ENCODE results near the gene STARD7. TPM values are rescaled to one million over a fixed set of nuclear protein-coding genes. Genes with fewer than 3 reads are reported as not detected.

Gene STARD7
- total and polyA plus RNA-seq, 2 donors (not counting 3 experiments of a cell fraction or from before 2014, with no cell fraction given), result 61.2 to 132 TPM

DNA sequence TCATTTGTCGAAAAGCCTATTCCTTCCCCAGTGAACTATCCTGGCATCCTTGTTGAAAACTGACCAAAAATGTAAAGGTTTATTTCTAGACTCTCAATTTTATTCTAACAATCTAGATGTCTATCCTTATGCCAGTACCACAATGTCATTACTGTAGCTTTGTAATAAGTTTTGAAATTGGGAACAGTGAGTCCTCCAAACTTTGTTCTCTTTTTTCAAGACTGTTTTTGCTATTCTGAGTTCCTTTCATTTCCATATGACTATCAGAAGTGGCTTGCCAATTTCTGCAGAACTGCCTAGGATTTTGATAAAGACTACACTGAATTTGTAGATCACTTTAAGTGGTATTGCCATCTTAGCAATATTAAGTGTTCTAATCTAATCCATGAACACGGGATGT, 9.7 kb downstream of the STARD7 start:
- no peaks in the 10 kb centered on the region for H3K27me3 ChIP-seq (ENCODE audit: control insufficient read depth in 2 of 2, insufficient read depth in 2 of 2, low read length in 2 of 2)
- ChIA-PET POLR2A (interaction anchor here (1.0 kb wide), 1 partner anchor 10 kb away, joined by 3 read pairs; the partner anchor contains the start of gene STARD7), CTCF (interaction anchor here (0.8 to 1.4 kb wide), 4 partner anchors 10 to 67 kb away, joined by 3 to 4 read pairs (median 4); partner anchors contain the start of genes CIAO1, STARD7 and TMEM127)
- no peak overlapping the region for H3K9ac ChIP-seq (replicated peaks; ENCODE audit: extremely low read depth, insufficient read depth, low read length)
- H3K4me2 ChIP-seq (ENCODE audit: insufficient read depth, low read length), result no peak overlapping the region
- no peak for FAIRE-seq
- DNase-seq (ENCODE audit: low read depth, low spot score), result no peak
- no peaks in the 10 kb centered on the region for H3K9me3 ChIP-seq (replicated peaks; ENCODE audit: control insufficient read depth, insufficient read depth, low read length)
- no peak for TF ChIP-seq MYC (IDR thresholded peaks at IDR 0.05; ENCODE audit: low read depth, low read length)
- TF ChIP-seq POLR2AphosphoS5 (IDR thresholded peaks at IDR 0.05; ENCODE audit: insufficient read depth, low read depth, low read length), result no peak
- no peak for TF ChIP-seq FOS (IDR thresholded peaks at IDR 0.05; ENCODE audit: borderline replicate concordance, insufficient read depth, low read length)
- no peak for TF ChIP-seq POLR2A (IDR thresholded peaks at IDR 0.05; ENCODE audit: low read depth, low read length)
- no peak for TF ChIP-seq JUN (IDR thresholded peaks at IDR 0.05; ENCODE audit: borderline replicate concordance, insufficient read depth, insufficient read length, low read depth)
- TF ChIP-seq, protein P1, sequence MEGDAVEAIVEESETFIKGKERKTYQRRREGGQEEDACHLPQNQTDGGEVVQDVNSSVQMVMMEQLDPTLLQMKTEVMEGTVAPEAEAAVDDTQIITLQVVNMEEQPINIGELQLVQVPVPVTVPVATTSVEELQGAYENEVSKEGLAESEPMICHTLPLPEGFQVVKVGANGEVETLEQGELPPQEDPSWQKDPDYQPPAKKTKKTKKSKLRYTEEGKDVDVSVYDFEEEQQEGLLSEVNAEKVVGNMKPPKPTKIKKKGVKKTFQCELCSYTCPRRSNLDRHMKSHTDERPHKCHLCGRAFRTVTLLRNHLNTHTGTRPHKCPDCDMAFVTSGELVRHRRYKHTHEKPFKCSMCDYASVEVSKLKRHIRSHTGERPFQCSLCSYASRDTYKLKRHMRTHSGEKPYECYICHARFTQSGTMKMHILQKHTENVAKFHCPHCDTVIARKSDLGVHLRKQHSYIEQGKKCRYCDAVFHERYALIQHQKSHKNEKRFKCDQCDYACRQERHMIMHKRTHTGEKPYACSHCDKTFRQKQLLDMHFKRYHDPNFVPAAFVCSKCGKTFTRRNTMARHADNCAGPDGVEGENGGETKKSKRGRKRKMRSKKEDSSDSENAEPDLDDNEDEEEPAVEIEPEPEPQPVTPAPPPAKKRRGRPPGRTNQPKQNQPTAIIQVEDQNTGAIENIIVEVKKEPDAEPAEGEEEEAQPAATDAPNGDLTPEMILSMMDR (IDR thresholded peaks at IDR 0.05; ENCODE audit: extremely low read depth in 1 of 2, insufficient read depth in 1 of 2, low read depth in 1 of 2, low read length in 2 of 2), result no peak
- TF ChIP-seq EZH2 (IDR thresholded peaks at IDR 0.05; ENCODE audit: borderline replicate concordance, low read depth, low read length, severe bottlenecking), result no peak
- TF ChIP-seq, protein P2, sequence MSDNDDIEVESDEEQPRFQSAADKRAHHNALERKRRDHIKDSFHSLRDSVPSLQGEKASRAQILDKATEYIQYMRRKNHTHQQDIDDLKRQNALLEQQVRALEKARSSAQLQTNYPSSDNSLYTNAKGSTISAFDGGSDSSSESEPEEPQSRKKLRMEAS (IDR thresholded peaks at IDR 0.05; ENCODE audit: insufficient read depth, insufficient read length), result no peak
- no peak for TF ChIP-seq GATA2 (IDR thresholded peaks at IDR 0.05; ENCODE audit: insufficient read depth, insufficient read length, low read depth, low read length)
- H4K20me1 ChIP-seq (replicated peaks; ENCODE audit: control insufficient read depth, extremely low read depth, insufficient read depth, low read length), result peaks cover 6% of the 10 kb centered on the region
- peaks cover 2% of the 10 kb centered on the region for H3K4me1 ChIP-seq (ENCODE audit: control insufficient read depth, extremely low read depth, insufficient read depth, low read length)
- BruUV-seq (replicated peaks), result no TSS peak
- peaks cover 90% of the 10 kb centered on the region for H3K79me2 ChIP-seq (ENCODE audit: control insufficient read depth, insufficient read depth, low read length)
- H3K9me1 ChIP-seq (replicated peaks; ENCODE audit: control insufficient read depth, extremely low read depth, insufficient read depth, low read length), result no peaks in the 10 kb centered on the region
- H3K4me3 ChIP-seq (replicated peaks in 1 of 3; ENCODE audit: insufficient read depth in 1 of 3, low read depth in 1 of 3, low read length in 3 of 3), result no peak overlapping the region
- intact Hi-C loops (cut with micrococcal nuclease), result no loop called here
- dilution Hi-C loops (cut with MboI; ENCODE audit: extremely low pct_ligation_motif_present, low sequenced_read_pairs), result no loop called here
- no peak overlapping the region for H2AFZ ChIP-seq (ENCODE audit: low read depth, low read length)
- H3K27ac ChIP-seq (ENCODE audit: insufficient read depth, low read depth, low read length), result no peak overlapping the region
- peaks cover 8 to 10% of the 10 kb centered on the region in 2 experiments for H3K36me3 ChIP-seq (ENCODE audit: control insufficient read depth in 2 of 2, extremely low read depth in 1 of 2, insufficient read depth in 2 of 2, low read length in 2 of 2)
